Stimulated activated CD4-positive, alpha-beta T cell treated with anti-CD3 and anti-CD28 coated beads, Interleukin-4, amount 100 ng/mL, for 48 hours (primary cell): ENCODE measurements around the gene TBC1D21.

Source experiments
- DNase-seq, 2 donors: peaks; one replicate each; pipeline ENCODE4 v3.0.0-alpha.2; 2020; ENCODE audit warnings: low read depth in 2 of 2

TBC1D21 gene

DNA sequence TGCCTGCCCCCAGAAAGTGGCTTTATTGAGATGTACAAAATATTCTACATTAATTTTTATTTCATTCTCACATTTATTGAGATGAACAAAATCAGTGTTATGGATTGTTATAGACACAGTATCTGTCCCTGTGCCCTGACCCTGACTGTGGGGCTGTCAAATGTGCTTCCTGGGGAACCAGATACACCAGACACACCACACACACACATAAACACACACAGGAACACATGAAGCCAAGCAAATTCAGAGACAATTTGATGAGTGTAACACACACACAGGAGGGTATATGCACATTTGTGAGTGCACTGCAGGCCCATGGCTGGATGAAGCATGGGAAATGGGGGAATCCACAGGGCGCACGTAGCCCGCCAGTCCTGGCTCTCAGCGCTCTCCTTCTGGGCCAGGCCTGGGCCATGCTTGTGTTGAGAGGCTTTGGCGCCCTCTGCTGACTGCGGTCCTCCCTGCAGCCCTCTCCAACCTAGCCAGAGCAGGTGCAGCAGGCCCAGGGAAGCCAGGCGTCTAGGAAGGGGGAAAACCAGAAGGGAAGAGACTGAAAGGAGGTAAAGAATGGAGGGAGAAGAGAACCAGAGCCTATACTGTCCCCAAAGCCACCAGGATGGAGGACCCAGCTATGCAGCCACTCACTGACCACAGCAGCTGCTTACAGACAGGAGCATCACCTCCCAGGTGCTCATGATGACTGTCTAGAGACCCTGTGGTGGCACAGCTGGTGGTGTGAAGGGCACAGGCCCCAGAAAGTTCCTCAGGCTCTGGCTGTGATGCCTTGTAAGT lies 34.9 kb downstream of the TBC1D21 start:
- peak; percentile 71 to 82 for DNase-seq

GRCh38 chr15:73908822-73909122 lies 35.4 kb downstream of the TBC1D21 start:
- DNase-seq, result no peak

GRCh38 chr15:73909651-73910050 lies 36.3 kb downstream of the TBC1D21 start:
- DNase-seq, result no peak

- DNase-seq, result no peak
These were observed 37.3 kb downstream of the TBC1D21 start for GRCh38 chr15:73910522-73911303.

DNA sequence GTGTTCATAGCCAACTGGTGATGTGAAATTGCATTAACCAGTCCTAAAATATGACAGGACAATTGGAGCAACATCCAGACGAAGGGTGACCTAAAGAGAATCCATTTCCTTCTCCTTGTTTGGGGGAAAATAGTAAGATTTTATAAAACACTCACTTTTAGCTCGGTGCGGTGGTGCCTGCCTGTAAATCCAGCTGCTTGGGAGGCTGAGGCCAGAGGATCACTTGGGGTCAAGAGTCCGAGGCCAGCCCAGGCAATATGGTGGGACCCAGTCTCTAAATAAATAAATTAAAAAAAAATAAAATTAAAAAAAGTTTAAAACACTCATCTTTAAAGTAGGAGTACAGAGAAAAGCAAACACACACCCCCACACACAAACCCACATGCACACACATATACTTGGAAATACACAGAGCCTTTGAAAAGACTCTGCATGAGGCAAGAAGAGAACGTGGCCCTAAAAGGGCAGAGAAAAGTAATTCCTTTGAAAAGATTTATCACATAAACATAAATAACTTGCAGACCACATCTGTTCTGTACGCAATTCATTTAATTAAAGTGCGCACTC lies 38.7 kb downstream of the TBC1D21 start:
- DNase-seq, result no peak

GRCh38 chr15:73914145-73914544 lies 40.8 kb downstream of the TBC1D21 start:
- no peak for DNase-seq

DNA sequence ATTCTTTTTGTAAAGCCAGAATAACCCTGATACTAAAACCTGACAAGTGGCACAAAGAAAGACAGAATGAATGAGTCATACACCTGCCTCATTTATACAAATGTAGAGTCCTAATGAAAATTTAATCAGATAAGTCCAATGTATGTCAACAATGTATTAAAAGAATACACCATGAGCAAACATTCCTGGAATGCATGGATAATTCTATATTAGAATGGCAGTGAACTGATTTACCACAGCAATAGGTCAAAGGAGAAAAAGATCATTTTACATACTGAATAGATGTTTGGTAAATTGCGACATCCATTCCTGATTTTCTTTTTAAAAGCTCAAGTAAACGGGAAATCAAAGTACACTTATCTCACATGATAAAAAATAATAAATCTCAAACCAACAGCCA lies 41.7 kb downstream of the TBC1D21 start:
- DNase-seq, result no peak

GRCh38 chr15:73918784-73919183 lies 45.4 kb downstream of the TBC1D21 start:
- DNase-seq, result no peak

DNA sequence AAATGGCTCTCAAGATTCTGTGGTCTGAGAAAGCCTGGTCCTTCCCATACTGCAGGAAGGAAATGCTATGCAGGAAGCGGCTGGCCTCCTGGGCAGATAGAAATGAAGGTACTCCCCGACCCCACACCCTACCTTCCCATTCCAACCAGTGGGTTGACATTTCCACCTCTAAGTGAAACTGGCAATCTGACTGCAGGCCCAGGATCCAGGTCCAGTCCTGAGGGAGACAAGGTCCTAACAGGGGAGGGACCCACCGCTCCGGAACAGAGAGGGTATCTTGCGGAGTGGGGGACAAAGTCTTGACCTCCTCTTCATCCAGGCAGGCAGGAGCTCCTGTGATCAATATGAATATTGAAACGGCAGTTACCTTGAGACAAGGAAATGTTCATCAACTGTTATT lies 46.3 kb downstream of the TBC1D21 start:
- no peak for DNase-seq

- no peak for DNase-seq
These were observed 48.0 kb downstream of the TBC1D21 start for GRCh38 chr15:73921254-73921925.

- DNase-seq, result no peak
These were observed 49.1 kb downstream of the TBC1D21 start for GRCh38 chr15:73922186-73923151.

- no peak for DNase-seq
These were observed 49.8 kb downstream of the TBC1D21 start for GRCh38 chr15:73923156-73923487.

DNA sequence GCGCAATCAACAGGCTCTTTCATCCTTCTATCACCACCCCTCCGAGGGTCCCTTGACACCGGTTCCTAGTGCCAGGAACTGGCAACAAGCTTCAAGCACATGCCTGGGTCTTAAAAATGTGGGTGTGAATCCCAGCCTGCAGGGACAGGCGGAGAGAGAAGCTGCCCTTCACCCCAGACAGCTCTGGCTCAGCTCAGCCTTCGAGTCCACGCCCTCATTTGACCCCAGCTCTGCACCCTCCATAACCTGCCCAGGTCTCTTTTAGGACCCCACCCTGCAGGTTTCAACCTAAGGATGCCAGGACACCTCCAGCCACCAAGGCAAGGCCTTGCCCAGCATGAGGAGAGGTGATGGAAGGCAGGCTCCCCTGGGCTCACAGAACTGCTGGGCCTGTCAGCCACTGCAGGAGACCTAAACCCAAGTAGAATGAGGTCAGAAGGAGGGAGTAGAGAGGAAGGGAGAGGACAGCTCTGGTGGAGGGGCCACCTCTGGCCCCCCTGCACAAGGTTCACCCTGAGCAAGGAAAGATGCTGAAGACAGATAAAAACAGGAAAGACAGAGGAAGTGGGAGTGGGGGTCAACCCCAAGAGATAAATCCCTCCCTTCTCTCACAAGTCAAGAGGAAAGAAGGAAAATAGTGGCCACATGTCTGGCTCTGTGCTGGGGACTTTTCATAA lies 50.3 kb downstream of the TBC1D21 start:
- no peak for DNase-seq

DNA sequence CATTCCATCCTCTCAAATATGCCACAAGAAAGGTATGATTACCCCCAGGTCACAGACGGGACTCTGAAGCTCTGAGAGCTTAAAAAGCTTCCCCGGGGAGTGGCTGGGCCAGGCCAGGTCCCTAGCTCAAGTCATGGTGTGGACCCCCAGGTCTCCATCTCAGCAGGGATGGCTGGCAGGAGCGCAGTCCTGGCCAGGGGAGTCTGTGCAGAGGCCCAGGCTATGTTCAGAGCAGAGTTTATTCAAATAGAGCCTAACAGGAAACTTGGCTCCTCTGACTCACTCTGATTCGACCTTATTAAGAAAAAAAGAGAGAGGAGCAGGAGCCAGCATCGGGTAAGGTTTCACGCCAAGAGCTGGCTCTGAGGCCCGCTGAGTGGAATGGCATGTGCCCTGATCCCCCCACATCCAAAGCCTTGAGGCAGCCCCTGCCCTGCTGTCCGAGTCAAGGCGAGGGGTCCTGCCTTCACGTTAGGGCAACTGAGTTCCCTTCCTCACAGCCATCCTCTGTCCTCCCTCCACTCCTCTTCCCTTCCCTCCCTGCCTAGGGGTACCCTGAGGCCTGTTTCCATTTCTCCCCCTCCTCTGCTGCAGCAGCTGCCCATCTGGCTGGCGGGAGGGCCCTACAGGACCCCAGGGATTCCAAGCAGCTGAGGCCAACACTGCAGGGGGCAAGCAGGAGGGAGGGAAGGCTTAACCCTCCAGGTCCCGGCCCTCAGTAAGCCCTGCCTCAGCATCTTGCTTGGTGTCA lies 51.0 kb downstream of the TBC1D21 start:
- peak in 1 of 2 donors; percentile 17 for DNase-seq

DNA sequence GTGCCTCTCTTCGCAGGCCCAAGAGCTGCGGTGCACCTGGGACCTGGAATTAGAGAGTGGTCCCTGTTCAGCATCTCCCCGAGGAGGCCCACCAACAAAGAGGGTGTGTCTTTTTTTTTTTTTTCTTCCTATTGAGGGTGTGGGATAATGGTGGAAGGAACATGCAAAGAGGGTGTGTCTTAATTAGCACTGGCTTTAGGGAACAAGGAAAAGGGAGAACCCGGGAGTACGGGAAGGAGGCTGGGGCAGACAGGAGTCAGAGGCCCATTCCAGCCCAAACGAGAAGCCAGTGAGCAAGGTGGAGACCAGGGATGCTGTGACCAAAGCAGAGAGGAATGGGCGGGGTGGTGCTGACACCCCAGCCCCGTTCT lies 52.5 kb downstream of the TBC1D21 start:
- DNase-seq, result no peak

DNA sequence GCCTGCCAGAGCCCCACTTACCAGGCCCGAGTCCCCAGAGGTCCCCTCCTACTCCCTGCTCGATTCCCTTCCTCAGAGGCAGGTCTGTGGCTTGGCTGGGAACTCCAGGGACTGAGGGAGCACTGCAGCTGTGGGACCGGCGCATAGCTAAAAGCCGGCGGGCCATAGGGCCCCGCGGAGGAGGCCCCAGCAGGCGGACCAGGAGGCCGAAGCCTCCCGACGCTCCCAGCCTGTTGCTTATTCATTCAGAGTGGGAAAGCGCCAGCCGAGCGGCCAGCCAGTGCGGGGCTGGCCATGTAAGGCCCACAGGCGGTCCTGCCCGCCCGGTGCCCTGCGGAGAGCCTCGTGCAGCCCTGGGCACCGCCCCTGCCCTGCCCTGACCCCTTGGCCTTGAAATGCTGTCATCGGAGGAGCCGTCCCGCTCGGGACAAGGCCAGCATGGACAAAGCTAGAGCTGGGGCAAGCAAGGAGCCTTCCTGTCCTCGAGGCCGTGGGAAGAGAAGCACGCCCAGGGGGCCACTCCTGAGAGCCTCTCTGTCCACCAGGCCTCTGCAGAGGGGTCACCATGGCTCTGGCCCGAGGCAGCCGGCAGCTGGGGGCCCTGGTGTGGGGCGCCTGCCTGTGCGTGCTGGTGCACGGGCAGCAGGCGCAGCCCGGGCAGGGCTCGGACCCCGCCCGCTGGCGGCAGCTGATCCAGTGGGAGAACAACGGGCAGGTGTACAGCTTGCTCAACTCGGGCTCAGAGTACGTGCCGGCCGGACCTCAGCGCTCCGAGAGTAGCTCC lies 53.0 kb downstream of the TBC1D21 start, which contains the start of gene LOXL1:
Gene LOXL1, plus strand, starts transcription at position 244 of the 784 bp plus-strand sequence. Its CDS starts 322 bp downstream, at position 566.
- no peak for DNase-seq

DNA sequence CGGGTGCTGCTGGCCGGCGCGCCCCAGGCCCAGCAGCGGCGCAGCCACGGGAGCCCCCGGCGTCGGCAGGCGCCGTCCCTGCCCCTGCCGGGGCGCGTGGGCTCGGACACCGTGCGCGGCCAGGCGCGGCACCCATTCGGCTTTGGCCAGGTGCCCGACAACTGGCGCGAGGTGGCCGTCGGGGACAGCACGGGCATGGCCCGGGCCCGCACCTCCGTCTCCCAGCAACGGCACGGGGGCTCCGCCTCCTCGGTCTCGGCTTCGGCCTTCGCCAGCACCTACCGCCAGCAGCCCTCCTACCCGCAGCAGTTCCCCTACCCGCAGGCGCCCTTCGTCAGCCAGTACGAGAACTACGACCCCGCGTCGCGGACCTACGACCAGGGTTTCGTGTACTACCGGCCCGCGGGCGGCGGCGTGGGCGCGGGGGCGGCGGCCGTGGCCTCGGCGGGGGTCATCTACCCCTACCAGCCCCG lies 53.7 kb downstream of the TBC1D21 start:
- peak in 1 of 2 donors; percentile 31 for DNase-seq

GRCh38 chr15:73927476-73928240 lies 54.3 kb downstream of the TBC1D21 start:
- DNase-seq, result peak; percentile 68 to 71
